Upper lobe of left lung (tissue), 6 donors: ENCODE data around the gene LINC00305. TPM values are rescaled to one million over a fixed set of nuclear protein-coding genes. Genes with fewer than 3 reads are reported as not detected.

Source experiments
- ATAC-seq, 2 donors: fragments of 200-7000 bp; cut with Tn5 transposase; one replicate each; pipeline ENCODE4 v1.9.1; 2022; ENCODE audit warnings: mild to moderate bottlenecking in 2 of 2, moderate library complexity in 2 of 2; ENCODE audit not compliant: low FRiP score in 2 of 2
- DNase-seq, 2 donors: peaks; one replicate each; pipeline ENCODE4 v3.0.0-alpha.2; 2019 to 2020
- H3K27ac ChIP-seq, 4 donors: fragments of 200-600 bp; sonication (generic); one replicate each; pipeline ENCODE4 v1.5.1; 2016 to 2019
- H3K27me3 ChIP-seq, 4 donors: fragments of 200-600 bp; sonication (generic); one replicate each; pipeline ENCODE4 v1.5.1; 2017 to 2019
- H3K36me3 ChIP-seq, 4 donors: fragments of 200-600 bp; sonication (generic); one replicate each; pipeline ENCODE4 v1.5.1; 2016 to 2019
- H3K4me1 ChIP-seq, 4 donors: fragments of 200-600 bp; sonication (generic); one replicate each; pipeline ENCODE4 v1.5.1; 2018 to 2019
- H3K4me3 ChIP-seq, 4 donors: fragments of 200-600 bp; sonication (generic); one replicate each; pipeline ENCODE4 v1.5.1; 2017 to 2019; ENCODE audit warnings: mild to moderate bottlenecking in 2 of 4, moderate library complexity in 1 of 4
- H3K9me3 ChIP-seq, 4 donors: fragments of 200-600 bp; sonication (generic); one replicate each; pipeline ENCODE4 v1.5.1; 2018 to 2019
- CTCF ChIP-seq, 6 experiments: fragments of 450-650 bp in 4 of 6; fragments of 200-600 bp in 2 of 6; sonication (generic) in 2 of 6; IDR thresholded peaks; one replicate each; pipeline ENCODE4 v1.5.1; 2016 to 2019; ENCODE audit warnings: antibody characterized with exemption in 6 of 6
- EP300 ChIP-seq, 4 donors: sonication (generic); formaldehyde crosslinking; IDR thresholded peaks; one replicate each; pipeline ENCODE4 v1.5.1; 2017; ENCODE audit warnings: antibody characterized with exemption in 4 of 4, control low read depth in 2 of 4
- POLR2A ChIP-seq, 4 donors: fragments of 450-650 bp; IDR thresholded peaks; one replicate each; pipeline ENCODE4 v1.5.1; 2016 to 2017; ENCODE audit warnings: antibody characterized with exemption in 4 of 4, mild to moderate bottlenecking in 2 of 4
- POLR2AphosphoS5 ChIP-seq, 2 donors: sonication (generic); formaldehyde crosslinking; IDR thresholded peaks; one replicate each; pipeline ENCODE4 v1.5.1; 2017; ENCODE audit warnings: antibody characterized with exemption in 2 of 2
- WGBS, 2 donors: methylation state at CpG; one replicate each; pipeline ENCODE4 v1.1.5; 2017 to 2018; 5-methylcytosine and 5-hydroxymethylcytosine counted together
- total RNA-seq, 6 donors: library from RNA; depleted of rRNA in 4 of 6; stranded (reverse); fragments of >200 nt in 4 of 6; gene quantifications; one replicate each; pipeline versions ENCODE4 v1.1.0 to v1.2.1, GENCODE V29; 2016 to 2021
- donor health status: DM: no; HTN: no; CAD: no; lungs with moderate emphysema.
- donor health status: DM: no; HTN: yes; CAD: no; lungs with severe emphysema.

The LINC00305 gene
- total RNA-seq, 6 donors from 2014 or later, result not detected

GRCh38 chr18:64083916-64084315 lies 65.0 kb downstream of the LINC00305 start:
- Histone ChIP-seq H3K27ac (no peak overlapping the region), H3K9me3 (no peaks in the 10 kb centered on the region), H3K27me3 (no peaks in the 10 kb centered on the region), H3K36me3 (no peaks in the 10 kb centered on the region), H3K4me1 (no peaks in the 10 kb centered on the region), H3K4me3 (no peak overlapping the region)
- DNase-seq, result no peak
- ATAC-seq, result no peak
- TF ChIP-seq POLR2AphosphoS5 (IDR thresholded peaks at IDR 0.05), result no peak
- TF ChIP-seq EP300 (IDR thresholded peaks at IDR 0.05), result no peak
- no peak for TF ChIP-seq CTCF (IDR thresholded peaks at IDR 0.05)
- no peak for TF ChIP-seq POLR2A (IDR thresholded peaks at IDR 0.05)
- 74 to 85% methylated on average over 1 of the region's 1 CpG for WGBS, 2 donors

- Histone ChIP-seq H3K4me3 (no peak overlapping the region), H3K36me3 (no peaks in the 10 kb centered on the region), H3K4me1 (no peaks in the 10 kb centered on the region), H3K9me3 (no peaks in the 10 kb centered on the region), H3K27me3 (no peaks in the 10 kb centered on the region), H3K27ac (no peak overlapping the region)
- TF ChIP-seq CTCF (IDR thresholded peaks at IDR 0.05) (no peak), POLR2A (IDR thresholded peaks at IDR 0.05) (no peak), EP300 (IDR thresholded peaks at IDR 0.05) (no peak), POLR2AphosphoS5 (IDR thresholded peaks at IDR 0.05) (no peak)
- ATAC-seq, result no peak
- no peak for DNase-seq
Observed at GRCh38 chr18:64082513-64082912, 66.4 kb downstream of the LINC00305 start.

- no peak overlapping the region for H3K27ac ChIP-seq
- WGBS, 2 donors, result 82 to 91% methylated on average over 1 of the region's 1 CpG
- no peak overlapping the region for H3K4me3 ChIP-seq
- DNase-seq (no peak), ATAC-seq (no peak)
- TF ChIP-seq CTCF (IDR thresholded peaks at IDR 0.05), result no peak
- TF ChIP-seq POLR2AphosphoS5 (IDR thresholded peaks at IDR 0.05), result no peak
- TF ChIP-seq POLR2A (IDR thresholded peaks at IDR 0.05), result no peak
- TF ChIP-seq EP300 (IDR thresholded peaks at IDR 0.05), result no peak
- no peaks in the 10 kb centered on the region for H3K36me3 ChIP-seq
- no peaks in the 10 kb centered on the region for H3K4me1 ChIP-seq
- no peaks in the 10 kb centered on the region for H3K9me3 ChIP-seq
- no peaks in the 10 kb centered on the region for H3K27me3 ChIP-seq
Observed at GRCh38 chr18:64082054-64082453, 66.8 kb downstream of the LINC00305 start.

- DNase-seq (no peak), ATAC-seq (no peak)
- TF ChIP-seq POLR2A (IDR thresholded peaks at IDR 0.05) (no peak), POLR2AphosphoS5 (IDR thresholded peaks at IDR 0.05) (no peak), EP300 (IDR thresholded peaks at IDR 0.05) (no peak), CTCF (IDR thresholded peaks at IDR 0.05) (no peak)
- no peaks in the 10 kb centered on the region for H3K9me3 ChIP-seq
- no peak overlapping the region for H3K4me3 ChIP-seq
- 61 to 65% methylated on average over 4 of the region's 4 CpGs for WGBS, 2 donors
- H3K4me1 ChIP-seq, result no peaks in the 10 kb centered on the region
- no peaks in the 10 kb centered on the region for H3K36me3 ChIP-seq
- H3K27me3 ChIP-seq, result no peaks in the 10 kb centered on the region
- no peak overlapping the region for H3K27ac ChIP-seq
Observed at GRCh38 chr18:64073971-64074370, 74.9 kb downstream of the LINC00305 start.

- H3K27me3 ChIP-seq, result no peaks in the 10 kb centered on the region
- no peaks in the 10 kb centered on the region for H3K9me3 ChIP-seq
- H3K4me3 ChIP-seq, result no peak overlapping the region
- ATAC-seq, result no peak
- H3K27ac ChIP-seq, result no peak overlapping the region
- no peak for TF ChIP-seq POLR2AphosphoS5 (IDR thresholded peaks at IDR 0.05)
- TF ChIP-seq POLR2A (IDR thresholded peaks at IDR 0.05), result no peak
- no peak for TF ChIP-seq CTCF (IDR thresholded peaks at IDR 0.05)
- no peak for TF ChIP-seq EP300 (IDR thresholded peaks at IDR 0.05)
- H3K36me3 ChIP-seq, result no peaks in the 10 kb centered on the region
- no peaks in the 10 kb centered on the region for H3K4me1 ChIP-seq
- no peak for DNase-seq
- 39 to 66% methylated on average over 3 of the region's 3 CpGs for WGBS, 2 donors
Observed at GRCh38 chr18:64055019-64055418, 93.9 kb downstream of the LINC00305 start.
